CD14-positive monocyte (primary cell): Measurements from ENCODE around the gene CASS4. TPM values are rescaled to one million over a fixed set of nuclear protein-coding genes. Genes with fewer than 3 reads are reported as not detected.

Experiments
- DNase-seq, 3 donors: peaks; one replicate each; pipeline ENCODE4 v3.0.0-alpha.2; 2011 to 2022
- H2AFZ ChIP-seq: 2 replicates; pipeline ENCODE4 v1.6.0; 2012; ENCODE audit warnings: mild to moderate bottlenecking, low read depth, low read length, inconsistent platforms; ENCODE audit not compliant: insufficient read depth, poor library complexity, severe bottlenecking
- H3K27ac ChIP-seq, 2 donors: 1 replicate in 1 of 2; 2 replicates in 1 of 2; pipeline ENCODE4 v1.5.1; 2012 to 2013; ENCODE audit warnings: low read length in 2 of 2, control low read depth in 1 of 2, inconsistent platforms in 1 of 2, low read depth in 1 of 2, mild to moderate bottlenecking in 1 of 2
- H3K27me3 ChIP-seq, 2 donors: one replicate each; pipeline versions ENCODE4 v1.6.0 to v1.6.1; 2011 to 2013; ENCODE audit warnings: low read length in 2 of 2; ENCODE audit not compliant: control insufficient read depth in 2 of 2, insufficient read depth in 2 of 2
- H3K36me3 ChIP-seq, 2 donors: replicated peaks in 1 of 2; 1 replicate in 1 of 2; 2 replicates in 1 of 2; pipeline versions ENCODE4 v1.5.1 to v1.6.1; 2012 to 2013; ENCODE audit warnings: low read length in 2 of 2, control low read depth in 1 of 2, inconsistent platforms in 1 of 2, mild to moderate bottlenecking in 1 of 2; ENCODE audit not compliant: insufficient read depth in 2 of 2, control insufficient read depth in 1 of 2
- H3K4me1 ChIP-seq, 2 donors: 1 replicate in 1 of 2; 2 replicates in 1 of 2; pipeline versions ENCODE4 v1.5.1 to v1.6.1; 2012 to 2013; ENCODE audit warnings: low read length in 2 of 2, control low read depth in 1 of 2, inconsistent platforms in 1 of 2, mild to moderate bottlenecking in 1 of 2, moderate library complexity in 1 of 2; ENCODE audit not compliant: insufficient read depth in 2 of 2, control insufficient read depth in 1 of 2
- H3K4me2 ChIP-seq: replicated peaks from 2 replicates; pipeline ENCODE3; 2012; ENCODE audit warnings: low read length, moderate library complexity, mild to moderate bottlenecking; ENCODE audit not compliant: poor library complexity, severe bottlenecking; ENCODE audit errors: extremely low read depth
- H3K4me3 ChIP-seq, 3 experiments: fragments of 200-600 bp in 1 of 3; sonication (generic) in 1 of 3; replicated peaks in 1 of 3; 1 replicate in 2 of 3; 2 replicates in 1 of 3; pipeline ENCODE4 v1.5.1; 2011 to 2013; ENCODE audit warnings: low read length in 3 of 3, mild to moderate bottlenecking in 3 of 3, control low read depth in 2 of 3, low read depth in 2 of 3, inconsistent platforms in 1 of 3, moderate library complexity in 1 of 3
- H3K79me2 ChIP-seq: 2 replicates; pipeline ENCODE4 v1.6.0; 2012; ENCODE audit warnings: mild to moderate bottlenecking, control low read depth, inconsistent platforms, low read length, moderate library complexity; ENCODE audit not compliant: insufficient read depth
- H3K9ac ChIP-seq: 2 replicates; pipeline ENCODE4 v1.6.0; 2017; ENCODE audit warnings: low read length, mild to moderate bottlenecking; ENCODE audit not compliant: insufficient read depth, poor library complexity, severe bottlenecking
- H3K9me3 ChIP-seq, 2 donors: replicated peaks in 1 of 2; 1 replicate in 1 of 2; 2 replicates in 1 of 2; pipeline versions ENCODE4 v1.5.1 to v1.6.1; 2012 to 2013; ENCODE audit warnings: low read length in 2 of 2, control low read depth in 1 of 2; ENCODE audit not compliant: control insufficient read depth in 1 of 2, insufficient read depth in 1 of 2
- H4K20me1 ChIP-seq: 2 replicates; pipeline ENCODE4 v1.6.0; 2012; ENCODE audit warnings: mild to moderate bottlenecking, low read length, control low read depth, moderate library complexity; ENCODE audit not compliant: insufficient read depth
- H3K27ac Mint-ChIP-seq, 7 donors: one replicate each; pipeline ENCODE4 v1.8.0; 2020; ENCODE audit warnings: mild to moderate bottlenecking in 7 of 7, mixed read lengths in 7 of 7, moderate library complexity in 6 of 7, inconsistent platforms in 2 of 7
- H3K27me3 Mint-ChIP-seq, 3 donors: one replicate each; pipeline ENCODE4 v1.8.0; 2021 to 2022; ENCODE audit warnings: low read depth in 3 of 3, mild to moderate bottlenecking in 3 of 3, mixed read lengths in 3 of 3, moderate library complexity in 3 of 3, inconsistent platforms in 1 of 3
- H3K36me3 Mint-ChIP-seq, 2 donors: one replicate each; pipeline ENCODE4 v1.8.0; 2020; ENCODE audit warnings: mixed read lengths in 2 of 2, inconsistent platforms in 1 of 2, mild to moderate bottlenecking in 1 of 2
- H3K4me1 Mint-ChIP-seq: one replicate; pipeline ENCODE4 v1.8.0; 2020; ENCODE audit warnings: mild to moderate bottlenecking, mixed read lengths
- H3K4me3 Mint-ChIP-seq, 2 donors: one replicate each; pipeline ENCODE4 v1.8.0; 2020; ENCODE audit warnings: mild to moderate bottlenecking in 2 of 2, mixed read lengths in 2 of 2, moderate library complexity in 1 of 2
- H3K9me3 Mint-ChIP-seq, 7 donors: one replicate each; pipeline ENCODE4 v1.8.0; 2020 to 2022; ENCODE audit warnings: mixed read lengths in 7 of 7, mild to moderate bottlenecking in 6 of 7, moderate library complexity in 6 of 7, inconsistent platforms in 2 of 7
- CTCF ChIP-seq: fragments of 200-600 bp; IDR thresholded peaks from one replicate; pipeline ENCODE4 v1.8.0; 2022; ENCODE audit warnings: antibody characterized with exemption, mild to moderate bottlenecking
- WGBS: methylation state at CpG from one replicate; pipeline ENCODE4 v1.1.5; 2013; ENCODE audit warnings: missing lambda C conversion rate; ENCODE audit not compliant: insufficient coverage; 5-methylcytosine and 5-hydroxymethylcytosine counted together
- intact Hi-C, 2 donors: fragments of 100-400 bp; cut with micrococcal nuclease; formaldehyde crosslinking; loops; one replicate each; pipeline versions ENCODE4 v1.15.0 to v1.15.1; 2023
- polyA plus RNA-seq, 3 donors: library from polyadenylated mRNA; depleted of rRNA in 1 of 3; unstranded in 2 of 3; stranded (reverse) in 1 of 3; fragments of 300-500 nt in 2 of 3; fragments of >200 nt in 1 of 3; fragmentation: Illumina TruSeq in 2 of 3; gene quantifications; 1 replicate in 2 of 3; 2 replicates in 1 of 3; pipeline ENCODE4 v1.2.3, GENCODE V29; 2012 to 2021

CASS4 gene
- polyA plus RNA-seq, 3 donors = 1.9 to 7.4 (median 6.1) TPM

- Histone ChIP-seq H3K9me3 (no peaks in the 10 kb centered on the region), H3K79me2 (peaks cover 5% of the 10 kb centered on the region), H3K27me3 (no peaks in the 10 kb centered on the region), H4K20me1 (no peaks in the 10 kb centered on the region), H3K4me2 (no peak overlapping the region), H3K36me3 (peaks cover 41 to 63% of the 10 kb centered on the region in 2 donors), H2AFZ (no peak overlapping the region), H3K27ac (no peak overlapping the region), H3K4me3 (no peak overlapping the region), H3K9ac (no peak overlapping the region), H3K4me1 (peaks cover 29 to 30% of the 10 kb centered on the region in 2 donors)
- Mint-ChIP-seq H3K4me3 (no peak overlapping the region), H3K27me3 (peaks cover 0 to 3% (median 0%) of the 10 kb centered on the region in 3 donors), H3K36me3 (peaks cover 59 to 63% of the 10 kb centered on the region in 2 donors), H3K9me3 (no peaks in the 10 kb centered on the region), H3K4me1 (peaks cover 24% of the 10 kb centered on the region), H3K27ac (peak overlapping the region in 1 of 7 donors; percentile 37)
- no peak for TF ChIP-seq CTCF
- no peak for DNase-seq
- 92% methylated on average over 1 of the region's 3 CpGs for WGBS
- intact Hi-C loops = loop anchor here in 1 of 2 donors (5.0 kb wide), 1 partner anchor 60 kb away; the partner anchor contains the start of gene RTF2
Observed at GRCh38 chr20:56406910-56407309, 5.2 kb upstream of the CASS4 start.

DNA sequence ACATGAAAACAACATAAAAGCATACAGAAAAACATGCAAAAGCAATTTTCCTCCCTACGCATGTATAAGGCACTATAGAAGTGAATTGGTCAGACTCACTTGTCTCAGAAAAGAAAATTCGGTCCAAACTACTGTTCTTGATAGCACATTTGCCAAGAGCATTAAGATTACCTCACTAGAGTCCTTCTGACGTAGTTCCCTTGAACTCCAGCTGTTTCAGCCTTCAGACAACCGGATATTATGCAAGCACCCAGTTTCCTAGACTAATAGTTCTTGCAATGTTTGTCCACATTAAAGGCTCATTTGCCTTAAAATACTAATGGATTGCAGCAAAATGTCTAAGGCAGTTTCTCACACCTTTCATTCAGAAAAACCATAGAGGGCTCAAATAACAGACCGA is 2.5 kb upstream of the CASS4 start:
- Histone ChIP-seq H3K9me3 (peaks cover 0 to 4% of the 10 kb centered on the region in 2 donors), H3K27me3 (no peaks in the 10 kb centered on the region), H3K36me3 (peaks cover 24 to 37% of the 10 kb centered on the region in 2 donors), H3K4me3 (peak overlapping the region in 1 of 3 experiments; percentile 29), H3K27ac (peak overlapping the region in 1 of 2 donors; percentile 75), H4K20me1 (no peaks in the 10 kb centered on the region), H2AFZ (no peak overlapping the region), H3K4me2 (peak overlapping the region; percentile 35), H3K79me2 (peaks cover 16% of the 10 kb centered on the region), H3K4me1 (peaks cover 49 to 51% of the 10 kb centered on the region in 2 donors), H3K9ac (no peak overlapping the region)
- DNase-seq = peak; percentile 87 to 96 (median 91)
- no peak overlapping the region for H3K4me3 Mint-ChIP-seq
- no peak for TF ChIP-seq CTCF
- intact Hi-C loops = loop anchor here in 1 of 2 donors (5.0 kb wide), 1 partner anchor 58 kb away; the partner anchor contains the start of gene RTF2
- H3K9me3 Mint-ChIP-seq = peaks cover 0 to 4% (median 0%) of the 10 kb centered on the region in 7 donors
- H3K4me1 Mint-ChIP-seq = peaks cover 46% of the 10 kb centered on the region
- H3K36me3 Mint-ChIP-seq = peaks cover 43 to 48% of the 10 kb centered on the region in 2 donors
- H3K27me3 Mint-ChIP-seq = peaks cover 0 to 4% (median 0%) of the 10 kb centered on the region in 3 donors
- peak overlapping the region; percentile 79 to 94 (median 88) for H3K27ac Mint-ChIP-seq
- 37% methylated on average over 4 of the region's 5 CpGs for WGBS
